ENCODE results near the gene EHMT1. TPM values are rescaled to one million over a fixed set of nuclear protein-coding genes. Genes with fewer than 3 reads are reported as not detected.

The EHMT1 gene
- total RNA-seq, 1 donor from 2014 or later = 59.9 TPM

DNA sequence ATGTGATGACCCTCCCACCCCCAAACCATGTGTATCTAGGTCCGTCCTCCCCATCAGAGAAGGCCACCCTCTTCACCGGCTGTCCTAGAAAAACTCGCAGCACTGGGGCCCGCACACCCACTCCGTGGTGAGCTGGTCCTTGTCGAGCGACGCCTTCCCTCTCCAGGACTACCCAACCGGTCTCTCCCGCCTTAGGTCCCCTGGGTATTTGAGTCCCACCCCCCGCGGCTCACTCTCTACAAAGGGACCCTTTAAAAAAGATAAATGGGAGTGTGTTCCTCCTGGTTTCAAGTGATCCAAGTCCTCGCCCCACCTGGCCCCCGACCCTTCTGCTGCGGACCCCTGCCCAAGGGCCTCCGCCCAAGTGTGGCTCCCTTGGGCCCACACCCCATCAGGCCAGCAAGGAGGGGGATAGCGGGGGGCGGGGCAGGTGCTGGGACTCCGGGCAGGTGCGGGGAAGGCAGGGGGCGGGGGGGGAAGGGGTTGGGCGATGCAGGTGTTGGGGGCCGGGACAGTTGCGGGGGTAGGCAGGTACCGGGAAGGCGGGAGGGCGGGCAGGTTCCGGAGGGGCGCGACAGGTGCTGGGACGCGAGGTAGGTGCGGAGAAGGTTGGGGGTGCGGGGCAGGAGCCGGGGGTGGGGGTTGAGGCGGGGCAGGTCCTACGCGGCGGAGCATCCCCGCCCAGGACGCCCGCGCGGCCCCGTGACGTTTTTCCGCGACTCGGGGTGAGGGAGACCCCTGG lies 14.3 kb upstream of the EHMT1 start:
- H3K4me3 ChIP-seq (ENCODE audit: low read depth, low read length) = peak overlapping the region; percentile 56
- TF ChIP-seq, protein P1, sequence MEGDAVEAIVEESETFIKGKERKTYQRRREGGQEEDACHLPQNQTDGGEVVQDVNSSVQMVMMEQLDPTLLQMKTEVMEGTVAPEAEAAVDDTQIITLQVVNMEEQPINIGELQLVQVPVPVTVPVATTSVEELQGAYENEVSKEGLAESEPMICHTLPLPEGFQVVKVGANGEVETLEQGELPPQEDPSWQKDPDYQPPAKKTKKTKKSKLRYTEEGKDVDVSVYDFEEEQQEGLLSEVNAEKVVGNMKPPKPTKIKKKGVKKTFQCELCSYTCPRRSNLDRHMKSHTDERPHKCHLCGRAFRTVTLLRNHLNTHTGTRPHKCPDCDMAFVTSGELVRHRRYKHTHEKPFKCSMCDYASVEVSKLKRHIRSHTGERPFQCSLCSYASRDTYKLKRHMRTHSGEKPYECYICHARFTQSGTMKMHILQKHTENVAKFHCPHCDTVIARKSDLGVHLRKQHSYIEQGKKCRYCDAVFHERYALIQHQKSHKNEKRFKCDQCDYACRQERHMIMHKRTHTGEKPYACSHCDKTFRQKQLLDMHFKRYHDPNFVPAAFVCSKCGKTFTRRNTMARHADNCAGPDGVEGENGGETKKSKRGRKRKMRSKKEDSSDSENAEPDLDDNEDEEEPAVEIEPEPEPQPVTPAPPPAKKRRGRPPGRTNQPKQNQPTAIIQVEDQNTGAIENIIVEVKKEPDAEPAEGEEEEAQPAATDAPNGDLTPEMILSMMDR (IDR thresholded peaks at IDR 0.05; ENCODE audit: insufficient read depth, low read length, poor library complexity, severe bottlenecking) = no peak
- peaks cover 5% of the 10 kb centered on the region for H3K27me3 ChIP-seq (ENCODE audit: control insufficient read depth, insufficient read depth, low read length)
- no peak for DNase-seq (ENCODE audit: low read depth)
- H3K36me3 ChIP-seq (ENCODE audit: control insufficient read depth, insufficient read depth, low read length) = no peaks in the 10 kb centered on the region

DNA sequence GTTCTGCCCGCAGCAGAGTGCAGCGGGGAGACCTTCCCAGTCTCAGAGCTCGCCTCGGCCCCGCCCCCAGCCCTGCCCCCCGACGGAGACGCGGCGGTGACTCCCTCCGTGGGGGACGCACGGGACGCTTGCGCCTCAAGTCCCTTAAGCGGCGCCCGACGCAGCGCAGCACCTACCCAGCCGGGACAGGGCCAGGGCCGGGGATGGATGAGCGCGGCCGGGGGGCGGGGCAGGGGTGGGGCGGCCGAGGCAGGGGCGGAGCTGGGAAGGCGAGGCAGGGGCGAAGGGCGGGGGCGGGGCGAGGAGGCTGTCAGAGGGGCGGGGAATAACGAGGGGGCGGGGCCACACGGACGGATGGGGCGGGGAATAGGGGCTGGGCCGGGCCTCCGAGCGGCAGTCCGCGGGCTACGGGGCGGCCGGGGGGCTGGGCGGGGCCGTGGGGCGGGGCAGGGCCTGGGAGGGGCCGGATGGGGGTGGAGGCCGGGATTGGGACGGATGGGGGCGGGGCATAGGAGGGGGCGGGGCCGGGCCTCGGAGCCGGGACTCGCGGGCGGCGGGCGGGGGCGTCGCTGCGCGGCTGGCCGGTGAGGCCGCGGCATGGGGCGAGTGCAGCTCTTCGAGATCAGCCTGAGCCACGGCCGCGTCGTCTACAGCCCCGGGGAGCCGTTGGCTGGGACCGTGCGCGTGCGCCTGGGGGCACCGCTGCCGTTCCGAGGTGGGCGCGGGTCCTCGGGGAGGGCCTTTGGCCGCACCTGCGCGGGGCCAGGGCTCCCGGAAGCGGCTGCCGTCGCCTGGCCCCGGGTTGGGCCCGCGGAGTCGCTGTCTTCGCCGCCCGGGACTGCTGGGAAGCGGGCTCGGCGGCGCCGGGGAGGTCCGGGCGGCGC lies 13.4 kb upstream of the EHMT1 start, which contains the start of gene ARRDC1:
ARRDC1 (plus strand) TSS at position 566 of the 884 bp plus-strand sequence; CDS start at position 598, 32 bp downstream.
- no peaks in the 10 kb centered on the region for H3K36me3 ChIP-seq (ENCODE audit: control insufficient read depth, insufficient read depth, low read length)
- DNase-seq (ENCODE audit: low read depth) = peak; percentile 61
- TF ChIP-seq, protein P1 (IDR thresholded peaks at IDR 0.05; ENCODE audit: insufficient read depth, low read length, poor library complexity, severe bottlenecking) = no peak
- peak within 1 kb of the TSS; percentile 62 for H3K4me3 ChIP-seq (ENCODE audit: low read depth, low read length)
- peaks cover 5% of the 10 kb centered on the region for H3K27me3 ChIP-seq (ENCODE audit: control insufficient read depth, insufficient read depth, low read length)

DNA sequence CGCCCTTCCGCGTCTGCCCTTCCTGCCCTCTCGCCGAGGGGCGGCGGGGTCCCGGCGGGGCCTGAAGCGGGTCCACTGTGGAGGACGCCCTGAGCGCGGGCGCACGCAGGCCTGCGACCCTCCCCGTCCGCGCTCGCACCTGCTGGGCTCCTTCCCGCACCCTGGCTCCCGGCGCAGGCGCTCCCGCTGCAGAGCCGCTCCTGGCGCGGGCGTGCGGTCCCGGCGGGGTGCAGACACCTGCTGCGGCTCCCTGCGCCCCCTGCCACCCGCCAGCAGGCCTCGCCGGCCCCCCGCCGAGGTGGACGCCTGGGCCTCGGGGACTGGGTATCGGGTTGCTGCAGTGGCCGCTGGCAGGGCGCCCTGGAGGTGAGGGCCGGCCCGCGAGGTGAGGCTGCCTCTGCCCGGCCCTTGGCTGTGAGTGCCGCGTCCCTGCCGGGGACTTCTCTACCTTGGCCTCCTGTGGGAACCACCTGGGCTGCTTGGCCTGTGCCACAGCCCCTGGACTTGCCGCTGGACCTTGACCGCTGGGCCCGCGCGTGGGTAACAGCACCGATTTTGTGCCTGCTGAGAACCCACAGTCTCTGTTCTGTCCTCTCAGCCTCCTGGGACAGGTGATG lies 12.7 kb upstream of the EHMT1 start:
- TF ChIP-seq, protein P1 (IDR thresholded peaks at IDR 0.05; ENCODE audit: insufficient read depth, low read length, poor library complexity, severe bottlenecking) = no peak
- DNase-seq (ENCODE audit: low read depth) = no peak
- H3K4me3 ChIP-seq (ENCODE audit: low read depth, low read length) = peak overlapping the region; percentile 62
- no peaks in the 10 kb centered on the region for H3K36me3 ChIP-seq (ENCODE audit: control insufficient read depth, insufficient read depth, low read length)
- peaks cover 5% of the 10 kb centered on the region for H3K27me3 ChIP-seq (ENCODE audit: control insufficient read depth, insufficient read depth, low read length)

DNA sequence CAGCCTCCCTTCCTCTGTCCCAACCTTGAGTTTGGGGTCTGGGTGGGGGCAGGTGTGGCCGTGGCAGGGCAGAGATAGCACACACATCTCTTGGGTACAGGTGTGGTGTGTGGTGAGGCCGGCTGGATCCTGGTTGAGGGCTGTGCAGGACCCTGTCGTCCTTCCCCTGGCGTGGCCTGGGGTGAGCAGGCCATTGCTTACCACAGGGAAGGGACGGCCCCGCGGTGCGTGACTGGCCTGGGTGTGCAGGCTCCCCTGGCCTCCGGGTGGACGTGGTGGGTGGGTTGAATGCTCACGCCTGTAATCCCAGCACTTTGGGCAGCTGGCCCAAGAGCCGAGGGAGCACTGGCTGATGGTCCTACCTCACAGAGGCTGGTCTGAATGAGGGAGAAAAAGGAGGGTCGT lies 12.1 kb upstream of the EHMT1 start:
- TF ChIP-seq, protein P1 (IDR thresholded peaks at IDR 0.05; ENCODE audit: insufficient read depth, low read length, poor library complexity, severe bottlenecking) = no peak
- no peaks in the 10 kb centered on the region for H3K36me3 ChIP-seq (ENCODE audit: control insufficient read depth, insufficient read depth, low read length)
- peaks cover 5% of the 10 kb centered on the region for H3K27me3 ChIP-seq (ENCODE audit: control insufficient read depth, insufficient read depth, low read length)
- peak overlapping the region; percentile 62 for H3K4me3 ChIP-seq (ENCODE audit: low read depth, low read length)
- DNase-seq (ENCODE audit: low read depth) = no peak

DNA sequence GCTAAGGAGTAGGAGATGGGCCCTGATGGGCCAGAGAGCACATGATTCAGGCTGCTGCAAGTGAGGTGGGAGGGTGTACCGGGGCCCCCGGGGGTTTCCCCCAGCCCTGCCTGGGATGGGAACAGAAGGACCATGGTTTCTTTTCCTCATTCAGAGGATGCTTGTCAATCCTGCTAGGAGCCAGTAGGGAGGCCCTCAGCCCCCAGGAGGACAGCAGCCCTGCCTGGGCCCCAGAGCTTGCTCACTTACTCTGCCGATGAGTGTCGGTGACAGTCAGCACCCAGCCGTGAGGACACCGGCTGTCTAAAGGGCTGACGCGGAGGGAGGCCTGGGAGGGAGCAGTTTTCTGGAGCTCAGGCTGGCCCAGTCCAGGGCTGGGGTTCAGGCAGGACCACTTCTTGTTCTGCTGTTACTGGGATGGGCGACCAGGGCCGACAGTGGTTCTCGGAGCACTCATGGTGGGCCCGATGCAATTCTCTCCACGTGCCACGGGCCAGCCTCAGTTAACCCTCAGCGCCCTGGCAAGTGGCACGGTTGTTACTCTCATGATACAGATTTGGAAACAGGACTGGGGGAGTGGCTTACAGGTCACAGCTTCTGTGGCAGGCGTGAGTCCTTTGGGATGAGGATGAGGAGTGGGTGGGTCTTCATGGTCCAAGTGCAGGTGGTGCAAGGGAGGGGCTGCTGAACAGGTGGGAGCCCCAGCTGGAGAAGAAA lies 11.5 kb upstream of the EHMT1 start:
- H3K27me3 ChIP-seq (ENCODE audit: control insufficient read depth, insufficient read depth, low read length) = peaks cover 5% of the 10 kb centered on the region
- TF ChIP-seq, protein P1 (IDR thresholded peaks at IDR 0.05; ENCODE audit: insufficient read depth, low read length, poor library complexity, severe bottlenecking) = no peak
- no peaks in the 10 kb centered on the region for H3K36me3 ChIP-seq (ENCODE audit: control insufficient read depth, insufficient read depth, low read length)
- peak overlapping the region; percentile 62 for H3K4me3 ChIP-seq (ENCODE audit: low read depth, low read length)
- DNase-seq (ENCODE audit: low read depth) = no peak

Measured in kidney epithelial cell (primary cell).